Measurements from ENCODE around the gene ADAM29. TPM values are rescaled to one million over a fixed set of nuclear protein-coding genes. Genes with fewer than 3 reads are reported as not detected.
"Not testable (repeated sequence)": the region's sequence is repeated elsewhere in the genome, so short reads cannot be mapped to it uniquely, and the experiment has no call there.

Gene ADAM29
- total RNA-seq, 1 donor from 2014 or later, result not detected

- no peak for DNase-seq (ENCODE audit: low spot score)
- intact Hi-C loops (cut with DNase I), result no loop called here
Measured at GRCh38 chr4:174935607-174936006, 17.4 kb downstream of the ADAM29 start.

- intact Hi-C loops (cut with DNase I), result no loop called here
- no peak for DNase-seq (ENCODE audit: low spot score)
Measured at GRCh38 chr4:174940002-174940401, 21.8 kb downstream of the ADAM29 start.

GRCh38 chr4:174946246-174946645 lies 28.1 kb downstream of the ADAM29 start:
- intact Hi-C loops (cut with DNase I), result no loop called here
- DNase-seq (ENCODE audit: low spot score), result no peak

GRCh38 chr4:174948826-174949225 lies 30.7 kb downstream of the ADAM29 start:
- intact Hi-C loops (cut with DNase I), result no loop called here
- DNase-seq (ENCODE audit: low spot score), result no peak

- intact Hi-C loops (cut with DNase I), result no loop called here
- no peak for DNase-seq (ENCODE audit: low spot score)
Measured at GRCh38 chr4:174972911-174973310, 54.8 kb downstream of the ADAM29 start.

- intact Hi-C loops (cut with DNase I), result no loop called here
- DNase-seq (ENCODE audit: low spot score), result no peak
Measured at GRCh38 chr4:174973336-174973735, 55.2 kb downstream of the ADAM29 start.

- no peak for DNase-seq (ENCODE audit: low spot score)
- intact Hi-C loops (cut with DNase I), result no loop called here
Measured at GRCh38 chr4:174983128-174983750, 65.1 kb downstream of the ADAM29 start.

- DNase-seq (ENCODE audit: low spot score); intact Hi-C loops (cut with DNase I): not testable (repeated sequence)
Measured at GRCh38 chr4:174983870-174984269, 65.7 kb downstream of the ADAM29 start.

GRCh38 chr4:174989791-174990190 lies 71.6 kb downstream of the ADAM29 start:
- intact Hi-C loops (cut with DNase I), result no loop called here

GRCh38 chr4:174993916-174994315 lies 75.8 kb downstream of the ADAM29 start:
- intact Hi-C loops (cut with DNase I), result no loop called here
- DNase-seq (ENCODE audit: low spot score), result no peak

More at GRCh38 chr4:174989791-174990190, 71.6 kb downstream of the ADAM29 start:
- no peak for DNase-seq (ENCODE audit: low spot score)

- intact Hi-C loops (cut with DNase I), result no loop called here
- DNase-seq (ENCODE audit: low spot score), result no peak
Measured at GRCh38 chr4:174996079-174996478, 77.9 kb downstream of the ADAM29 start.

GRCh38 chr4:174999407-174999806 lies 81.2 kb downstream of the ADAM29 start:
- intact Hi-C loops (cut with DNase I), result no loop called here

GRCh38 chr4:175017751-175018150 lies 99.6 kb downstream of the ADAM29 start:
- DNase-seq (ENCODE audit: low spot score), result no peak
- intact Hi-C loops (cut with DNase I), result no loop called here

More at GRCh38 chr4:174999407-174999806, 81.2 kb downstream of the ADAM29 start:
- DNase-seq (ENCODE audit: low spot score), result no peak

GRCh38 chr4:175019447-175019846 lies 101.3 kb downstream of the ADAM29 start:
- not testable (repeated sequence) for DNase-seq (ENCODE audit: low spot score)

More at GRCh38 chr4:175019447-175019846, 101.3 kb downstream of the ADAM29 start:
- intact Hi-C loops (cut with DNase I), result not testable (repeated sequence)

Other genes starting within 250 kb of the ADAM29 start
- not detected for gene GLRA3, start 89.1 kb upstream of the ADAM29 start, total RNA-seq

Data from cardiac septum (tissue), 1 donor.